Measurements from ENCODE around the gene TLCD5.

GRCh38 chr11:120308081-120308480 lies 17.0 kb upstream of the TLCD5 start:
- TF ChIP-seq CTCF (IDR thresholded peaks at IDR 0.05) = no peak
- TF ChIP-seq POLR2AphosphoS5 (IDR thresholded peaks at IDR 0.05) = no peak
- no peak for TF ChIP-seq POLR2A (IDR thresholded peaks at IDR 0.05)
- TF ChIP-seq EP300 (IDR thresholded peaks at IDR 0.05) = no peak

All from stomach (tissue), 4 donors.